K562 (cell line): ENCODE measurements around the gene NPAS2. TPM values are rescaled to one million over a fixed set of nuclear protein-coding genes. Genes with fewer than 3 reads are reported as not detected.

Experiments
- ATAC-seq: fragments of 200-7000 bp; cut with Tn5 transposase; 3 replicates; pipeline ENCODE4 v1.9.1; 2020; ENCODE audit warnings: moderate library complexity
- BruUV-seq: library from RNA; stranded (reverse); fragments of 400-500 nt; replicated peaks from 2 replicates; lab custom pipeline; 2021; lab: Mats Ljungman, UMichigan
- CTCF ChIA-PET: fragments of 300-600 bp; formaldehyde crosslinking; extraction: SDS; loops from one replicate; lab custom pipeline; 2021; ENCODE audit warnings: low intra/inter-chr PET ratio; lab: Yijun Ruan, JAX
- POLR2A ChIA-PET: fragments of 300-600, 350-650 bp; sonication (Branson Sonifier 250); formaldehyde crosslinking; extraction: SDS; loops from one replicate; lab custom pipeline; 2021; ENCODE audit warnings: antibody characterized with exemption, inconsistent platforms; lab: Yijun Ruan, JAX
- DNase-seq, 4 experiments: peaks; one replicate each; pipeline versions ENCODE4 v3.0.0 to v3.0.0-alpha.2; 2011 to 2018; ENCODE audit warnings: low spot score in 3 of 4, mixed read lengths in 3 of 4; ENCODE audit errors: extremely low read depth in 1 of 4
- FAIRE-seq: peaks from 2 replicates; lab custom pipeline; 2011; peaks lifted over from hg19 to GRCh38; lab: Jason Lieb, UNC
- H2AFZ ChIP-seq: 2 replicates; pipeline ENCODE4 v1.6.0; 2011; ENCODE audit warnings: low read depth, low read length, control low read depth, inconsistent platforms
- H3K27ac ChIP-seq: fragments of 200-600 bp; 3 replicates; pipeline ENCODE4 v1.8.0; 2011; ENCODE audit warnings: low read depth, mild to moderate bottlenecking, control low read depth, inconsistent platforms, low read length, moderate library complexity, mixed read lengths; ENCODE audit errors: extremely low read depth
- H3K27me3 ChIP-seq, 2 experiments: fragments of 300-600 bp in 1 of 2; 2 replicates in 1 of 2; 3 replicates in 1 of 2; pipeline versions ENCODE4 v1.6.0 to v1.8.0; 2011; ENCODE audit warnings: inconsistent platforms in 2 of 2, low read length in 2 of 2, mild to moderate bottlenecking in 1 of 2, mixed read lengths in 1 of 2, moderate library complexity in 1 of 2; ENCODE audit not compliant: control insufficient read depth in 2 of 2, insufficient read depth in 2 of 2
- H3K36me3 ChIP-seq: fragments of 300-600 bp; 3 replicates; pipeline ENCODE4 v1.8.0; 2011; ENCODE audit warnings: mild to moderate bottlenecking, low read length, inconsistent platforms; ENCODE audit not compliant: control insufficient read depth, insufficient read depth
- H3K4me1 ChIP-seq, 2 experiments: fragments of 200-600 bp in 1 of 2; replicated peaks in 1 of 2; 2 replicates in 1 of 2; 3 replicates in 1 of 2; pipeline versions ENCODE4 v1.5.1 to v1.8.0; 2011; ENCODE audit warnings: inconsistent platforms in 2 of 2, low read length in 2 of 2, mild to moderate bottlenecking in 1 of 2, mixed read lengths in 1 of 2, moderate library complexity in 1 of 2; ENCODE audit not compliant: control insufficient read depth in 2 of 2, insufficient read depth in 2 of 2
- H3K4me2 ChIP-seq: 2 replicates; pipeline ENCODE4 v1.6.1; 2011; ENCODE audit warnings: low read length, control low read depth, inconsistent platforms, mixed read lengths; ENCODE audit not compliant: insufficient read depth
- H3K4me3 ChIP-seq: fragments of 200-600 bp; sonication (generic), shearing (Covaris generic); 2 replicates; pipeline ENCODE4 v1.5.1; 2016; ENCODE audit warnings: control low read depth, inconsistent platforms
- H3K79me2 ChIP-seq: fragments of 200-600 bp; 3 replicates; pipeline ENCODE4 v1.8.0; 2011; ENCODE audit warnings: low read length, inconsistent platforms; ENCODE audit not compliant: control insufficient read depth, insufficient read depth
- H3K9ac ChIP-seq, 2 experiments: 2 replicates each; pipeline versions ENCODE4 v1.6.0 to v1.6.1; 2011; ENCODE audit warnings: low read depth in 2 of 2, low read length in 2 of 2, control low read depth in 1 of 2, inconsistent platforms in 1 of 2, mild to moderate bottlenecking in 1 of 2, mixed read lengths in 1 of 2; ENCODE audit not compliant: insufficient read depth in 1 of 2
- H3K9me1 ChIP-seq: one replicate; pipeline ENCODE4 v1.6.0; 2011; ENCODE audit warnings: inconsistent platforms, mild to moderate bottlenecking, low read length, moderate library complexity; ENCODE audit not compliant: control insufficient read depth, insufficient read depth
- H3K9me3 ChIP-seq: replicated peaks from 2 replicates; pipeline ENCODE4 v1.5.1; 2011; ENCODE audit warnings: low read depth, low read length, inconsistent platforms; ENCODE audit not compliant: control insufficient read depth, insufficient read depth
- H4K20me1 ChIP-seq: replicated peaks from 2 replicates; pipeline ENCODE4 v1.6.1; 2011; ENCODE audit warnings: low read length, inconsistent platforms, mixed read lengths; ENCODE audit not compliant: control insufficient read depth, insufficient read depth
- NR0B1 ChIP-seq: fragments of 450-650 bp; IDR thresholded peaks from one replicate; pipeline ENCODE4 v1.6.1; 2018; ENCODE audit warnings: mild to moderate bottlenecking, moderate library complexity; ENCODE audit not compliant: partially characterized antibody
- PRMT5 ChIP-seq: sonication (generic); formaldehyde crosslinking; IDR thresholded peaks from 2 replicates; pipeline ENCODE4 v1.5.0; 2020; ENCODE audit warnings: missing genetic modification reagents
- PTBP1 ChIP-seq: fragments of 200-400 bp; formaldehyde crosslinking; IDR thresholded peaks from 2 replicates; pipeline ENCODE4 v1.6.1; 2017; ENCODE audit warnings: low read depth, low read length
- SIN3A ChIP-seq, 2 experiments: fragments of 150-350 bp in 1 of 2; IDR thresholded peaks; 2 replicates each; pipeline ENCODE4 v1.6.1; 2011 to 2016; ENCODE audit warnings: borderline replicate concordance in 2 of 2, low read depth in 2 of 2, low read length in 2 of 2, mild to moderate bottlenecking in 2 of 2, moderate library complexity in 2 of 2; ENCODE audit not compliant: control insufficient read depth in 1 of 2
- SMC3 ChIP-seq: conservative IDR thresholded peaks from 2 replicates; pipeline ENCODE4 v1.6.1; 2011; ENCODE audit warnings: low read depth, low read length, improper control_type of control experiment; ENCODE audit not compliant: insufficient read depth
- YY1 ChIP-seq, 3 experiments: IDR thresholded peaks; 2 replicates each; pipeline ENCODE4 v1.6.1; 2011; ENCODE audit warnings: low read length in 2 of 3, mild to moderate bottlenecking in 2 of 3, moderate library complexity in 2 of 3, borderline replicate concordance in 1 of 3, control low read depth in 1 of 3, low read depth in 1 of 3; ENCODE audit not compliant: insufficient read depth in 3 of 3, insufficient replicate concordance in 2 of 3, control insufficient read depth in 1 of 3, insufficient read length in 1 of 3; ENCODE audit errors: extremely low read depth in 1 of 3
- ZNF699 ChIP-seq: fragments of 250-450 bp; sonication (Bioruptor Pico); IDR thresholded peaks from 2 replicates; pipeline ENCODE4 v1.8.0; 2021; ENCODE audit warnings: mild to moderate bottlenecking, moderate library complexity; ENCODE audit not compliant: insufficient replicate concordance
- WGBS: fragments of 100-300 bp; shearing (Covaris generic); methylation state at CpG from one replicate; pipeline ENCODE4 v1.1.6; 2016; ENCODE audit warnings: low coverage, mixed read lengths; ENCODE audit not compliant: insufficient coverage; ENCODE audit errors: missing lambda C conversion rate; 5-methylcytosine and 5-hydroxymethylcytosine counted together
- in situ Hi-C: fragments of 300-500 bp; cut with MboI; formaldehyde crosslinking; loops from 4 replicates; pipeline ENCODE4 v1.15.0; 2018; ENCODE audit warnings: inconsistent platforms, mixed read lengths
- intact Hi-C: fragments of 100-400 bp; cut with micrococcal nuclease; formaldehyde crosslinking; loops from 2 replicates; pipeline ENCODE4 v1.14.2; 2022
- polyA plus RNA-seq, 8 experiments: library from polyadenylated mRNA; depleted of rRNA in 4 of 8; stranded (reverse) in 5 of 8; unstranded in 3 of 8; fragments of >200 nt; fragmentation: Nextera tagmentation in 2 of 8; fragmentation: Illumina TruSeq in 1 of 8; extraction: Ambion mirVana in 2 of 8; extraction: Trizol in 1 of 8; gene quantifications; 2 replicates each; pipeline versions ENCODE4 v1.2.1 to v1.2.3, GENCODE V29; 2011 to 2014; ENCODE audit warnings: inconsistent platforms in 1 of 8, missing spikeins in 1 of 8
- total RNA-seq, 7 experiments: library from RNA; depleted of rRNA in 6 of 7; stranded (reverse); fragments of >200 nt in 6 of 7; fragmentation: Illumina TruSeq in 2 of 7; extraction: Trizol in 2 of 7; gene quantifications; 2 replicates each; pipeline versions ENCODE4 v1.2.1 to v1.2.3, GENCODE V29; 2011 to 2021; ENCODE audit warnings: low replicate concordance in 1 of 7

NPAS2 gene
- total and polyA plus RNA-seq, 9 of the 15 experiments (the other 6 are each of a cell fraction or from before 2014, with no cell fraction given): 0.06 to 0.29 (median 0.07) TPM; not detected in 5

- FAIRE-seq: no peak
- H3K4me1 ChIP-seq: no peaks in the 10 kb centered on the region; a peak in 1 of 5 replicates
- in situ Hi-C loops: no loop called here
These were observed 59.4 kb downstream of the NPAS2 start for GRCh38 chr2:100879296-100879695.

More at GRCh38 chr2:100879296-100879695, 59.4 kb downstream of the NPAS2 start:
- H3K36me3 ChIP-seq: no peaks in the 10 kb centered on the region
- H4K20me1 ChIP-seq: no peaks in the 10 kb centered on the region
- intact Hi-C loops: no loop called here
- TF ChIP-seq PTBP1 (no peak), YY1 (IDR thresholded peaks at IDR 0.05; ENCODE audit: borderline replicate concordance in 1 of 3, control insufficient read depth in 1 of 3, extremely low read depth in 1 of 3, insufficient read depth in 3 of 3, insufficient read length in 1 of 3, insufficient replicate concordance in 2 of 3, low read depth in 1 of 3, low read length in 2 of 3) (no peak), NR0B1 (no peak), ZNF699 (CRISPR knock-in tag) (no peak), SMC3 (no peak), SIN3A (IDR thresholded peaks at IDR 0.05; ENCODE audit: borderline replicate concordance in 2 of 2, control insufficient read depth in 1 of 2, low read depth in 2 of 2, low read length in 2 of 2) (no peak), PRMT5 (CRISPR knock-in tag) (no peak)
- H3K9me3 ChIP-seq: no peaks in the 10 kb centered on the region
- no peak overlapping the region for H3K4me2 ChIP-seq
- ChIA-PET CTCF (no interaction called here), POLR2A (no interaction called here)
- DNase-seq (no peak), ATAC-seq (no peak)
- no peaks in the 10 kb centered on the region for H3K79me2 ChIP-seq
- H3K27me3 ChIP-seq: peaks cover 0 to 5% of the 10 kb centered on the region in 2 experiments; a peak in 2 of 5 replicates
- H2AFZ ChIP-seq: no peak overlapping the region
- H3K27ac ChIP-seq: no peak overlapping the region
- WGBS: 40% methylated on average over 3 of the region's 3 CpGs
- BruUV-seq: no TSS peak
- H3K4me3 ChIP-seq: no peak overlapping the region
- H3K9ac ChIP-seq: no peak overlapping the region
- no peaks in the 10 kb centered on the region for H3K9me1 ChIP-seq
